GM12878 (cell line): ENCODE results near the gene UVRAG. TPM values are rescaled to one million over a fixed set of nuclear protein-coding genes. Genes with fewer than 3 reads are reported as not detected.

Source experiments
- CHD1 ChIP-seq: IDR thresholded peaks from 2 replicates; pipeline ENCODE4 v1.6.1; 2012; ENCODE audit warnings: low read depth, low read length, improper control_type of control experiment
- ESRRA ChIP-seq: IDR thresholded peaks from 2 replicates; pipeline ENCODE4 v1.6.1; 2012; ENCODE audit warnings: mild to moderate bottlenecking, low read length, improper control_type of control experiment
- POLR2A ChIP-seq: IDR thresholded peaks from 2 replicates; pipeline ENCODE4 v1.6.1; 2011; ENCODE audit warnings: low read depth, mild to moderate bottlenecking, low read length
- TBL1XR1 ChIP-seq: IDR thresholded peaks from 2 replicates; pipeline ENCODE4 v1.6.1; 2012; ENCODE audit warnings: low read depth, low read length, improper control_type of control experiment
- WRNIP1 ChIP-seq: IDR thresholded peaks from 2 replicates; pipeline ENCODE4 v1.6.1; 2011; ENCODE audit warnings: low read depth, low read length, improper control_type of control experiment, borderline replicate concordance
- ZNF622 ChIP-seq: fragments of 450-650 bp; IDR thresholded peaks from 2 replicates; pipeline ENCODE4 v1.6.1; 2017; ENCODE audit warnings: mild to moderate bottlenecking, inconsistent platforms
- polyA plus RNA-seq, 11 experiments: library from polyadenylated mRNA; depleted of rRNA in 4 of 11; unstranded in 6 of 11; stranded (reverse) in 5 of 11; fragments of >200 nt; fragmentation: Nextera tagmentation in 4 of 11; fragmentation: Illumina TruSeq in 1 of 11; extraction: Ambion mirVana in 4 of 11; extraction: Trizol in 1 of 11; gene quantifications; 1 replicate in 1 of 11; 2 replicates in 10 of 11; pipeline versions ENCODE4 v1.2.1 to v1.2.3, GENCODE V29; 2011 to 2016; ENCODE audit warnings: inconsistent platforms in 2 of 11, missing spikeins in 2 of 11, low read depth in 1 of 11
- total RNA-seq, 4 experiments: library from RNA; depleted of rRNA in 3 of 4; stranded (reverse); fragments of >200 nt in 3 of 4; fragmentation: Illumina TruSeq in 1 of 4; extraction: Trizol in 1 of 4; gene quantifications; 2 replicates each; pipeline versions ENCODE4 v1.2.1 to v1.2.3, GENCODE V29; 2013 to 2021
- TF ChIP-seq, protein P1 (sequence below): fragments of 450-650 bp; IDR thresholded peaks from 2 replicates; pipeline ENCODE4 v1.6.1; 2017; ENCODE audit warnings: mild to moderate bottlenecking, moderate library complexity
- TF ChIP-seq, protein P2 (sequence below): fragments of 150-350 bp; IDR thresholded peaks from 2 replicates; pipeline ENCODE4 v1.6.1; 2014; ENCODE audit warnings: mild to moderate bottlenecking, low read depth, low read length

Gene UVRAG
- total and polyA plus RNA-seq, 10 of the 15 experiments (the other 5 are each of a cell fraction or from before 2014, with no cell fraction given) = 7.0 to 43.4 (median 37.0) TPM

DNA sequence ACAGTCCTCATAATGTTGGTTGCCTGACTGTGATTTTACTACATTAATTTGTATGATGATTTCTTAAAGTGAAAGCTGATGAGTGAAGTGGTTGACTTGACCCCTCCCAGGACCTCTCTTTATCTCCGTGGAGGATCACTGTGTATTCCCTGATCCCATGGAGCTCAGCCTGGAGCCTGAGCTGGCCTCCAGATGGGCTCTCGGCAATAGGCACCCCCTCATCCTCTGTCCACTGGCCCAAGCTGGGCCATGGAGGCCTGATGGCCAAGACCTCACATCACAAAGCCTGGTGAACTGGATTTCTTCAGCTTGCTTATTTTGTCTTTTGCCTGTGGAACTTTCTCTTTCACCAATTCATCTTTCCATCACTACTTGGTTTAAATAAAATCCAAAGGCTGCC is 316.1 kb downstream of the UVRAG start (continued):
- TF ChIP-seq, protein P1, sequence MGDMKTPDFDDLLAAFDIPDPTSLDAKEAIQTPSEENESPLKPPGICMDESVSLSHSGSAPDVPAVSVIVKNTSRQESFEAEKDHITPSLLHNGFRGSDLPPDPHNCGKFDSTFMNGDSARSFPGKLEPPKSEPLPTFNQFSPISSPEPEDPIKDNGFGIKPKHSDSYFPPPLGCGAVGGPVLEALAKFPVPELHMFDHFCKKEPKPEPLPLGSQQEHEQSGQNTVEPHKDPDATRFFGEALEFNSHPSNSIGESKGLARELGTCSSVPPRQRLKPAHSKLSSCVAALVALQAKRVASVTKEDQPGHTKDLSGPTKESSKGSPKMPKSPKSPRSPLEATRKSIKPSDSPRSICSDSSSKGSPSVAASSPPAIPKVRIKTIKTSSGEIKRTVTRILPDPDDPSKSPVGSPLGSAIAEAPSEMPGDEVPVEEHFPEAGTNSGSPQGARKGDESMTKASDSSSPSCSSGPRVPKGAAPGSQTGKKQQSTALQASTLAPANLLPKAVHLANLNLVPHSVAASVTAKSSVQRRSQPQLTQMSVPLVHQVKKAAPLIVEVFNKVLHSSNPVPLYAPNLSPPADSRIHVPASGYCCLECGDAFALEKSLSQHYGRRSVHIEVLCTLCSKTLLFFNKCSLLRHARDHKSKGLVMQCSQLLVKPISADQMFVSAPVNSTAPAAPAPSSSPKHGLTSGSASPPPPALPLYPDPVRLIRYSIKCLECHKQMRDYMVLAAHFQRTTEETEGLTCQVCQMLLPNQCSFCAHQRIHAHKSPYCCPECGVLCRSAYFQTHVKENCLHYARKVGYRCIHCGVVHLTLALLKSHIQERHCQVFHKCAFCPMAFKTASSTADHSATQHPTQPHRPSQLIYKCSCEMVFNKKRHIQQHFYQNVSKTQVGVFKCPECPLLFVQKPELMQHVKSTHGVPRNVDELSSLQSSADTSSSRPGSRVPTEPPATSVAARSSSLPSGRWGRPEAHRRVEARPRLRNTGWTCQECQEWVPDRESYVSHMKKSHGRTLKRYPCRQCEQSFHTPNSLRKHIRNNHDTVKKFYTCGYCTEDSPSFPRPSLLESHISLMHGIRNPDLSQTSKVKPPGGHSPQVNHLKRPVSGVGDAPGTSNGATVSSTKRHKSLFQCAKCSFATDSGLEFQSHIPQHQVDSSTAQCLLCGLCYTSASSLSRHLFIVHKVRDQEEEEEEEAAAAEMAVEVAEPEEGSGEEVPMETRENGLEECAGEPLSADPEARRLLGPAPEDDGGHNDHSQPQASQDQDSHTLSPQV = no peak
- TF ChIP-seq, protein P2, sequence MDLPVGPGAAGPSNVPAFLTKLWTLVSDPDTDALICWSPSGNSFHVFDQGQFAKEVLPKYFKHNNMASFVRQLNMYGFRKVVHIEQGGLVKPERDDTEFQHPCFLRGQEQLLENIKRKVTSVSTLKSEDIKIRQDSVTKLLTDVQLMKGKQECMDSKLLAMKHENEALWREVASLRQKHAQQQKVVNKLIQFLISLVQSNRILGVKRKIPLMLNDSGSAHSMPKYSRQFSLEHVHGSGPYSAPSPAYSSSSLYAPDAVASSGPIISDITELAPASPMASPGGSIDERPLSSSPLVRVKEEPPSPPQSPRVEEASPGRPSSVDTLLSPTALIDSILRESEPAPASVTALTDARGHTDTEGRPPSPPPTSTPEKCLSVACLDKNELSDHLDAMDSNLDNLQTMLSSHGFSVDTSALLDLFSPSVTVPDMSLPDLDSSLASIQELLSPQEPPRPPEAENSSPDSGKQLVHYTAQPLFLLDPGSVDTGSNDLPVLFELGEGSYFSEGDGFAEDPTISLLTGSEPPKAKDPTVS = no peak
- TF ChIP-seq TBL1XR1 = no peak
- no peak for TF ChIP-seq ESRRA
- no peak for TF ChIP-seq WRNIP1
- no peak for TF ChIP-seq CHD1
- no peak for TF ChIP-seq POLR2A
- no peak for TF ChIP-seq ZNF622
- TF ChIP-seq, all 136 proteins: peak for 0
